HepG2 (cell line): ENCODE measurements around the gene IL22RA1. TPM values are rescaled to one million over a fixed set of nuclear protein-coding genes. Genes with fewer than 3 reads are reported as not detected.
A peak's percentile ranks its signal among the peaks of the same experiment; 100 is the strongest.

Source experiments
- AGO1 ChIP-seq: fragments of 200-400 bp; formaldehyde crosslinking; IDR thresholded peaks from 2 replicates; pipeline ENCODE4 v1.6.1; 2017; ENCODE audit warnings: mild to moderate bottlenecking, low read depth, low read length, moderate library complexity; ENCODE audit not compliant: poor library complexity, severe bottlenecking
- CENPX ChIP-seq: sonication (generic); formaldehyde crosslinking; IDR thresholded peaks from 2 replicates; pipeline ENCODE4 v1.9.0; 2021; ENCODE audit warnings: mild to moderate bottlenecking, missing genetic modification reagents, moderate library complexity
- FOXK1 ChIP-seq: sonication (generic); formaldehyde crosslinking; IDR thresholded peaks from 2 replicates; pipeline ENCODE4 v1.4.0; 2020; ENCODE audit warnings: low read depth, missing genetic modification reagents, borderline replicate concordance
- FOXM1 ChIP-seq: sonication (generic); formaldehyde crosslinking; IDR thresholded peaks from 2 replicates; pipeline ENCODE4 v1.5.0; 2020; ENCODE audit warnings: missing genetic modification reagents
- GFI1 ChIP-seq: sonication (generic); formaldehyde crosslinking; IDR thresholded peaks from 2 replicates; pipeline ENCODE4 v1.5.0; 2020; ENCODE audit warnings: missing genetic modification reagents, mild to moderate bottlenecking, borderline replicate concordance
- HNF4A ChIP-seq: sonication (generic); formaldehyde crosslinking; IDR thresholded peaks from 2 replicates; pipeline ENCODE4 v1.4.0; 2020; ENCODE audit warnings: missing genetic modification reagents
- KDM3A ChIP-seq: IDR thresholded peaks from 2 replicates; pipeline ENCODE4 v1.6.1; 2018; ENCODE audit warnings: low read depth, missing compliant biosample characterization
- NKX3-1 ChIP-seq: sonication (generic); formaldehyde crosslinking; IDR thresholded peaks from 2 replicates; pipeline ENCODE4 v1.5.0; 2020; ENCODE audit warnings: missing genetic modification reagents
- RARA ChIP-seq: IDR thresholded peaks from 2 replicates; pipeline ENCODE4 v1.6.1; 2016; ENCODE audit warnings: missing genetic modification reagents, missing compliant biosample characterization
- RELA ChIP-seq: sonication (generic); formaldehyde crosslinking; IDR thresholded peaks from 2 replicates; pipeline ENCODE4 v1.4.0; 2020; ENCODE audit warnings: missing genetic modification reagents
- SNAPC5 ChIP-seq: sonication (generic); formaldehyde crosslinking; IDR thresholded peaks from 2 replicates; pipeline ENCODE4 v1.8.1; 2023; ENCODE audit warnings: mild to moderate bottlenecking, missing genetic modification reagents, borderline replicate concordance
- SOX6 ChIP-seq, 2 experiments: fragments of 450-650 bp in 1 of 2; sonication (generic) in 1 of 2; formaldehyde crosslinking in 1 of 2; IDR thresholded peaks; 2 replicates each; pipeline versions ENCODE4 v1.4.0 to v1.6.1; 2017 to 2020; ENCODE audit warnings: antibody characterized with exemption in 1 of 2, mild to moderate bottlenecking in 1 of 2, missing genetic modification reagents in 1 of 2
- TRIM22 ChIP-seq: fragments of 450-650 bp; IDR thresholded peaks from 2 replicates; pipeline ENCODE4 v1.6.1; 2017
- ZBTB7A ChIP-seq: sonication (generic); formaldehyde crosslinking; IDR thresholded peaks from 2 replicates; pipeline ENCODE4 v1.8.0; 2022; ENCODE audit warnings: mild to moderate bottlenecking, missing genetic modification reagents
- ZFP37 ChIP-seq: sonication (generic); formaldehyde crosslinking; IDR thresholded peaks from 2 replicates; pipeline ENCODE4 v1.4.0; 2020; ENCODE audit warnings: missing genetic modification reagents, borderline replicate concordance
- ZNF274 ChIP-seq: sonication (generic); formaldehyde crosslinking; IDR thresholded peaks from 2 replicates; pipeline ENCODE4 v1.5.1; 2020; ENCODE audit warnings: mild to moderate bottlenecking, missing genetic modification reagents
- ZNF281 ChIP-seq: sonication (generic); formaldehyde crosslinking; IDR thresholded peaks from 2 replicates; pipeline ENCODE4 v1.4.0; 2020; ENCODE audit warnings: missing genetic modification reagents, borderline replicate concordance
- ZNF317 ChIP-seq: sonication (generic); formaldehyde crosslinking; IDR thresholded peaks from 2 replicates; pipeline ENCODE4 v1.5.0; 2020; ENCODE audit warnings: mild to moderate bottlenecking, missing genetic modification reagents
- ZNF354B ChIP-seq: sonication (generic); formaldehyde crosslinking; IDR thresholded peaks from 2 replicates; pipeline ENCODE4 v1.8.0; 2022; ENCODE audit warnings: mild to moderate bottlenecking, missing genetic modification reagents
- ZNF543 ChIP-seq: sonication (generic); formaldehyde crosslinking; IDR thresholded peaks from 2 replicates; pipeline ENCODE4 v1.4.0; 2020; ENCODE audit warnings: mild to moderate bottlenecking, missing genetic modification reagents
- polyA plus RNA-seq, 8 experiments: library from polyadenylated mRNA; depleted of rRNA in 3 of 8; stranded (reverse) in 7 of 8; unstranded in 1 of 8; fragments of >200 nt; fragmentation: Illumina TruSeq in 4 of 8; extraction: Trizol in 4 of 8; gene quantifications; 2 replicates each; pipeline versions ENCODE4 v1.2.1 to v1.2.3, GENCODE V29; 2011 to 2016; ENCODE audit warnings: low read depth in 4 of 8, missing spikeins in 1 of 8, mixed read lengths in 1 of 8; ENCODE audit not compliant: insufficient read depth in 1 of 8
- total RNA-seq, 5 experiments: library from RNA; depleted of rRNA; stranded (reverse); fragments of >200 nt; fragmentation: Illumina TruSeq; extraction: Trizol; gene quantifications; 2 replicates each; pipeline ENCODE4 v1.2.3, GENCODE V29; 2016; ENCODE audit warnings: low read depth in 1 of 5
- TF ChIP-seq, protein P1 (sequence below): sonication (generic); formaldehyde crosslinking; IDR thresholded peaks from 2 replicates; pipeline ENCODE4 v1.5.0; 2020; ENCODE audit warnings: mild to moderate bottlenecking, missing genetic modification reagents

Gene IL22RA1
- total and polyA plus RNA-seq, 2 of the 13 experiments (the other 11 are each of a cell fraction or from before 2014, with no cell fraction given) = 4.4 to 10.2 TPM

- TF ChIP-seq ZNF543 (CRISPR knock-in tag) = no peak
- TF ChIP-seq, protein P1, sequence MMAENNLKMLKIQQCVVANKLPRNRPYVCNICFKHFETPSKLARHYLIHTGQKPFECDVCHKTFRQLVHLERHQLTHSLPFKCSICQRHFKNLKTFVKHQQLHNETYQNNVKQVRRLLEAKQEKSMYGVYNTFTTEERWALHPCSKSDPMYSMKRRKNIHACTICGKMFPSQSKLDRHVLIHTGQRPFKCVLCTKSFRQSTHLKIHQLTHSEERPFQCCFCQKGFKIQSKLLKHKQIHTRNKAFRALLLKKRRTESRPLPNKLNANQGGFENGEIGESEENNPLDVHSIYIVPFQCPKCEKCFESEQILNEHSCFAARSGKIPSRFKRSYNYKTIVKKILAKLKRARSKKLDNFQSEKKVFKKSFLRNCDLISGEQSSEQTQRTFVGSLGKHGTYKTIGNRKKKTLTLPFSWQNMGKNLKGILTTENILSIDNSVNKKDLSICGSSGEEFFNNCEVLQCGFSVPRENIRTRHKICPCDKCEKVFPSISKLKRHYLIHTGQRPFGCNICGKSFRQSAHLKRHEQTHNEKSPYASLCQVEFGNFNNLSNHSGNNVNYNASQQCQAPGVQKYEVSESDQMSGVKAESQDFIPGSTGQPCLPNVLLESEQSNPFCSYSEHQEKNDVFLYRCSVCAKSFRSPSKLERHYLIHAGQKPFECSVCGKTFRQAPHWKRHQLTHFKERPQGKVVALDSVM (CRISPR knock-in tag) = no peak
- no peak for TF ChIP-seq ZNF317 (CRISPR knock-in tag)
- TF ChIP-seq HNF4A (CRISPR knock-in tag) = peak; percentile 69
- no peak for TF ChIP-seq ZNF354B (CRISPR knock-in tag)
- no peak for TF ChIP-seq AGO1
- no peak for TF ChIP-seq NKX3-1
- TF ChIP-seq RELA (CRISPR knock-in tag) = 0 out of 2 replicates have a peak, but pooled peaks have one; percentile 71
- TF ChIP-seq ZNF274 (CRISPR knock-in tag) = no peak
- TF ChIP-seq ZBTB7A = 0 out of 2 replicates have a peak, but pooled peaks have one; percentile 46
- peak; percentile 53; the same call in 1 of the 2 replicates for TF ChIP-seq RARA (CRISPR knock-in tag)
- no peak for TF ChIP-seq SNAPC5
- TF ChIP-seq SOX6 (IDR thresholded peaks at IDR 0.05) = no peak
- TF ChIP-seq SOX6 (CRISPR knock-in tag; IDR thresholded peaks at IDR 0.05) = peak; percentile 41; the same call in 1 of the 2 replicates
- TF ChIP-seq CENPX (CRISPR knock-in tag) = no peak
- no peak for TF ChIP-seq FOXM1 (CRISPR knock-in tag)
- TF ChIP-seq KDM3A (CRISPR knock-in tag) = no peak
- TF ChIP-seq TRIM22 = no peak
- TF ChIP-seq GFI1 (CRISPR knock-in tag) = peak; percentile 49; the same call in 1 of the 2 replicates
- TF ChIP-seq FOXK1 (CRISPR knock-in tag) = no peak
- TF ChIP-seq ZFP37 (CRISPR knock-in tag) = no peak
- TF ChIP-seq ZNF281 = no peak
These were observed 12.3 kb upstream of the IL22RA1 start (continued) for GRCh38 chr1:24155011-24155782.
